Central memory CD8-positive, alpha-beta T cell (primary cell): ENCODE measurements around the gene ZBTB1.
"Not testable (repeated sequence)": the region's sequence is repeated elsewhere in the genome, so short reads cannot be mapped to it uniquely, and the experiment has no call there.

Experiments
- ATAC-seq: fragments of 150-1000 bp; cut with Tn5 transposase; replicated peaks from 2 replicates; pipeline ENCODE4 v1.10.0; 2022; ENCODE audit warnings: mild to moderate bottlenecking, moderate FRiP score, moderate number of reproducible peaks; ENCODE audit not compliant: poor library complexity, severe bottlenecking; ENCODE audit errors: extremely low read depth
- DNase-seq, 2 donors: peaks; one replicate each; pipeline ENCODE4 v3.0.0; 2021; ENCODE audit warnings: low spot score in 2 of 2
- H3K27ac Mint-ChIP-seq: one replicate; pipeline ENCODE4 v1.8.0; 2022; ENCODE audit warnings: low read depth, mild to moderate bottlenecking, moderate library complexity, mixed read lengths
- H3K27me3 Mint-ChIP-seq: one replicate; pipeline ENCODE4 v1.8.0; 2022; ENCODE audit warnings: mixed read lengths
- H3K36me3 Mint-ChIP-seq: one replicate; pipeline ENCODE4 v1.8.0; 2022; ENCODE audit warnings: mild to moderate bottlenecking, moderate library complexity, mixed read lengths; ENCODE audit not compliant: insufficient read depth
- H3K4me1 Mint-ChIP-seq: one replicate; pipeline ENCODE4 v1.8.0; 2022; ENCODE audit warnings: mixed read lengths
- H3K4me3 Mint-ChIP-seq: one replicate; pipeline ENCODE4 v1.8.0; 2022; ENCODE audit warnings: mild to moderate bottlenecking, moderate library complexity, mixed read lengths
- H3K9me3 Mint-ChIP-seq: one replicate; pipeline ENCODE4 v1.8.0; 2022; ENCODE audit warnings: mixed read lengths

ZBTB1 gene

DNA sequence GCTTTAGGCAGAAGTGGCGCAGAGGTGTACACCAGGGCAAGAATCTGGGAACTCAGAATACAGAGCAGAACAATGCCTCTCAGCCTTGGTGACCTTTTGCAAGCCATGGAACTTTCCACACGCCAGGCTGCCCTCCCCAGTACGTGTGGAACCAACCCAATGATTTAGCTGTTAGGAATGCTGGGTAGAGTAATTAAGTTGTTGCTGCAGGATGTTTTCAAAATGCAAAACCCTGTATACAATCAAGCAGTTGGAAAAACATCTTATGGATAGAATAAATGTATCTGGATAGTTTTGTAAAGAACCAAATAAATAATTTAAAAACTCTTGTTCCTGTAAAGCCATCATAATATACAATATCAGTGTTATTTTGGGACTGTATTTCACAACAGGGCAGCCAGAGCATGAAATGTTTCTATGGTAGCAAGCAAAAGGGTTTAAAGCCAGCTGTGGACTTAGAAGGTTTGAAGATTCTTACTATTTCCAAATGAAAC is 64.6 kb downstream of the ZBTB1 start:
- no peaks in the 10 kb centered on the region for H3K9me3 Mint-ChIP-seq
- H3K36me3 Mint-ChIP-seq: no peaks in the 10 kb centered on the region
- no peaks in the 10 kb centered on the region for H3K27me3 Mint-ChIP-seq
- ATAC-seq: no peak
- H3K27ac Mint-ChIP-seq: no peak overlapping the region
- DNase-seq: no peak
- H3K4me1 Mint-ChIP-seq: no peaks in the 10 kb centered on the region
- no peak overlapping the region for H3K4me3 Mint-ChIP-seq

DNA sequence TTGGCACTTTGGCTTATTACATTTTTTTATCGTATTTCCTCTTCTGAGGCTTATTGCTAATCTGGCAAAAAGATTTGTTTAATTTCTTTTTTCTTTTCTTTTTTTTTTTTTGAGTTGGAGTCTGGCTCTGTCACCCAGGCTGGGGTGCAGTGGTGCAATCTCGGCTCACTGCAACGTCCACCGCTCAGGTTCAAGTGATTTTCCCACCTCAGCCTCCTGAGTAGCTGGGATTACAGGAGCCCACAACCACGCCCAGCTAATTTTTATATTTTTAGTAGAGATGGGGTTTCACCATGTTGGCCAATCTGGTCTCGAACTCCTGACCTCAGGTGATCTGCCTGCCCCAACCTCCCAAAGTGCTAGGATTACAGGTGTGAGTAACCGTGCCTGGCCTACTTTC is 65.1 kb downstream of the ZBTB1 start:
- DNase-seq, H3K4me3 Mint-ChIP-seq, H3K27me3 Mint-ChIP-seq, ATAC-seq, H3K36me3 Mint-ChIP-seq, H3K9me3 Mint-ChIP-seq, H3K27ac Mint-ChIP-seq, H3K4me1 Mint-ChIP-seq: not testable (repeated sequence)

DNA sequence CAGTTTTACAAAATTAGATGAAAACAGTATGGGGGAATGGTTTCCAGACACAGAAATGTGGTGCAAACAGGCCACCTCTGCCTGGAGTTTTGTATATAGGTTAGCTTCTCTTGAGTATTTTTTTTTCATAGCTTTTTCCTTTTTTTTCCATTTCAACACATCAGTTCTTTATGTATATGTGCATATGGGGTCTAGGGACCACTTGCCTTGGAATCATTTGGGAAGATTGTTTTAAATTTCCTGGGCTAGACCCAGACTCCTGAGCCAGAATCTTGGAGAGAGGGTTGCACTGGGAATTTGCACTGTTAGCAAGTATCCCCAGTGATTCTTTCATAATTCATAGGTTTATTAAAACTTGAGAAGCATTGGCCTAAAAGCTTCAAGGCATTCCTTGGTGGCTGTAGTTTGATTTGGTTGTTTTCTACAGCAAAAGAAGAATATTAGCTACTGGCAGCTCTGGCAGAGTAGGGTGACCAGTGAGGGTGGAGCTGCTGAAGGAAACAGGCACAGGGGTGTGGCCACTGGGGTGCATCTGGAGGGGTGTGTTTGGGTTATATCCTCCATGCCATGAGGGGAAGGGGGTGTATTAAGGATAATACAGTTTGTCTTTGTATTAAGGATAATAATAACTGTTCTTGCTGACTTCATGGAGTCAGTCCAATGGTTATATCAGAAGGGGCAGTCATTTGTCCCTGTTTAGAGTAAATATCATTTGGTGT is 68.0 kb downstream of the ZBTB1 start:
- Mint-ChIP-seq H3K4me1 (no peaks in the 10 kb centered on the region), H3K27ac (no peak overlapping the region), H3K9me3 (no peaks in the 10 kb centered on the region), H3K27me3 (no peaks in the 10 kb centered on the region), H3K4me3 (no peak overlapping the region), H3K36me3 (no peaks in the 10 kb centered on the region)
- ATAC-seq (no peak), DNase-seq (no peak)

DNA sequence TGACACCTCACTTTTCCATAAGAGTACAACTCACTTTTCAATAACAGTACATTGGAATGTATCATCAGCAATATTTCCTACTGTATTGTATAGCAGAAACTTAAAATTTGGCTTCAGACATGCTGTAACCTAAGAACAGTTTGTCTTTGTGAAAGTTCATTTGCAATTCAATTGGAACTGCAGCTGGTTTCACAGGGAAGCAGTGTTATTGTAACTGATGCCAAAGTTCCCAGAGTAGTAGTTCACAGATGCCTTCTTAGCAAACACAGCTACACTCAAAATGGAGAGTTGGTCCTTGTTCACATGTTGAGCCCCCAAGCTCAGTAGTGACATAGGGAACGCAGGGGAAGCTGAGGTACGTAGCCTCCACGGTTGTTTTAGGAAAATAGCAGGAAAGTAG is 68.5 kb downstream of the ZBTB1 start:
- DNase-seq: no peak
- no peak for ATAC-seq
- no peaks in the 10 kb centered on the region for H3K9me3 Mint-ChIP-seq
- H3K27ac Mint-ChIP-seq: no peak overlapping the region
- no peaks in the 10 kb centered on the region for H3K4me1 Mint-ChIP-seq
- no peaks in the 10 kb centered on the region for H3K36me3 Mint-ChIP-seq
- H3K27me3 Mint-ChIP-seq: no peaks in the 10 kb centered on the region
- H3K4me3 Mint-ChIP-seq: no peak overlapping the region
